DMS 273 (cell line): ENCODE results near the gene DNAJC4.
A peak's percentile ranks its signal among the peaks of the same experiment; 100 is the strongest.

Experiments
- DNase-seq: peaks from one replicate; lab custom pipeline; 2025; ENCODE audit not compliant: unreplicated experiment; lab: John Stamatoyannopoulos, UW

DNAJC4 gene

GRCh38 chr11:64230171-64230984 lies at the start of gene DNAJC4:
TSS of gene DNAJC4 (plus strand) at chr11:64230548. CDS start at chr11:64230855, 307 bp downstream.
- DNase-seq: peak; percentile 93

DNA sequence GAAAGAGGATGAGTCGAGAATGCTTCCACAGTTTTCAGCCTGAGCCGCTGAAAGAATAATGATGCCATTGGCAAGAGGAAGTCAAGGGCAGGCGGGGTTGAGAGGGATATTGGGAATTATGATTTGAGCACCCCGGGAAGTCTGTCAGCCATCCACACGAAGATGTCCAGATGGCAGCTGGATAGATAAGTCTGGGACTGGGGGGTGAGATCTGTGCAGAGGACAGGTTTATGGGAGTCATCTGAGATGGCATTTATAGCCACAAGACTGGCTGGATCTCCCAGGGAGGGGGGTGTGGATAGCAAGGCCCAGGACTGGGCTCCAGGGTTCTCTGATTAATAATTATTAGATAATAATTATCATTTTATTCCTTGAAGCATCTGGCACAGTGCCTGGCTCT lies 49.5 kb upstream of the DNAJC4 start:
- DNase-seq: peak; percentile 72

GRCh38 chr11:64181506-64182411 lies 48.6 kb upstream of the DNAJC4 start:
- peak; percentile 88 for DNase-seq

GRCh38 chr11:64183890-64184289 lies 46.5 kb upstream of the DNAJC4 start:
- no peak for DNase-seq

GRCh38 chr11:64185175-64185692 lies 45.1 kb upstream of the DNAJC4 start:
- peak; percentile 74 for DNase-seq

GRCh38 chr11:64185693-64186491 lies 44.5 kb upstream of the DNAJC4 start, which contains the start of gene STIP1:
TSS of gene STIP1 (plus strand) at chr11:64186171. CDS start at chr11:64186262, 91 bp downstream.
- peak; percentile 99 for DNase-seq

DNA sequence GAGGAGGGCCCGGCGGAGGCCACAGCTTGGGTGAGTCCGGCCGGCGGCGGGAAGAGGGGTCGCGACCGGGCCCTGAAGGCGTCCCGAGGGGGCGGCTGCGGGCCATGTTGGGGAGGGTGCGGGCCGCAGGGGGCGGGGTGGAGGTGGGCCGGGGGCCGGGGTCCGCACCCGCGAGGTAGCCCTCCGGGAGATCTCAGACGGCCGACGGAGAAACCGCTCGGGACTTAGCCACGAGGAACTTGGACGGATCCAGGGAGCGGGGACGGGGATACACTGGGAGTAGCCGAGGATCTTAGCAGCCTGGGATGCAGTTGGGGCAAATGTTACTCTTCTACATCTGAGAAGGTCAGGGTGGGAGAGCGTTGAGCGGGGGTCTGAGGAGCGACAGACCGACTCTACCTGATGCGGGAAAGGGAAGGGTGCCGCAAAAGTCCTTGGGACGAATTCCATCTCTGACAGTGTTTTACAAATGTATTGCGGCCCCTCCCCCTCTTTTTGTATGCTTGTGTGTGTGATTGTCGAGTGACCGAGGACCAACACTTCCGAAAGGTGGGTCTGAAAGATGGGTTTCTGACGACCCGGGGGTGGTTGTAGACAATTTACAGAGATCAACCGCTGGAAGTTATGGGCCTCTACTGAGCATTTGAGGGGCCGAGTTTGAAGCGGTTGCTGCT lies 43.7 kb upstream of the DNAJC4 start:
- DNase-seq: no peak

DNA sequence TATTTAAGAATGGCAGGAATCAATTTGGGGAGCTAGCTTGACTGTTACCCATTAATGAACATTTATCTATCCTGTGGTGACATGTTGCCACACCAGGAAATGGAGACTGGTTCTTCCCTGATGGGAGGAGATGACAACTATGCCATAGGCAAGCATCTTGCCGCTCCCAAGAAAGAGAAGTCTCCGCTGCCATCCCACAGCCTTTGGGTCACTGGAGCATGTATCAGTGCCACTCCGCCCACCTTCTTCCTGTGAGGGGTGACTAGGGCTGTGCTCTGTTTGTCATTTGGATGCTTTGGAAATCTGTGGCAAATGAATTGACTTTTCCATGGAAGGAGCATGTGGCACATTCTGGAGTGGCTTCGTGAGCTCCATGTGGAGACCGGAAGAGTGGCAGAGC lies 37.9 kb upstream of the DNAJC4 start:
- no peak for DNase-seq

GRCh38 chr11:64196626-64197025 lies 33.7 kb upstream of the DNAJC4 start:
- DNase-seq: no peak

DNA sequence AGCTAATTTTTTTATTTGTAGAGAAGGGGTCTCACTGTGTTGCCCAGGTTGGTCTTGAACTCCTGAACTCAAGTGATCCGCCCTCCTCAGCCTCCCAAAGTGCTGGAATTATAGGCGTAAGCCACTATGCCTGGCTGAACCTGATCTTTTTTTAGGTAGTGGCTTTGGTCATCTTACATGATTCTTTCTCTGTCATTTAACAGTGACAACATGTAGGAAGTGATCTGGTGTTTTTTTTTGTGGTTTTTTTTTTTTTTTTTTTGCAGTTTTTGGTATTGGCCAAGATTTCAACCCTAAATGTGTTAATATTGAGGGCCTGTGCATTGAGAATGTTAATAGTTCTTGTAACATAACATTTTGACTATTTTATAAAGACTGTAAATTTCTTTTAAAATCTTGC lies 31.8 kb upstream of the DNAJC4 start:
- no peak for DNase-seq

- DNase-seq: no peak
Observed at GRCh38 chr11:64201543-64201942, 28.8 kb upstream of the DNAJC4 start.

DNA sequence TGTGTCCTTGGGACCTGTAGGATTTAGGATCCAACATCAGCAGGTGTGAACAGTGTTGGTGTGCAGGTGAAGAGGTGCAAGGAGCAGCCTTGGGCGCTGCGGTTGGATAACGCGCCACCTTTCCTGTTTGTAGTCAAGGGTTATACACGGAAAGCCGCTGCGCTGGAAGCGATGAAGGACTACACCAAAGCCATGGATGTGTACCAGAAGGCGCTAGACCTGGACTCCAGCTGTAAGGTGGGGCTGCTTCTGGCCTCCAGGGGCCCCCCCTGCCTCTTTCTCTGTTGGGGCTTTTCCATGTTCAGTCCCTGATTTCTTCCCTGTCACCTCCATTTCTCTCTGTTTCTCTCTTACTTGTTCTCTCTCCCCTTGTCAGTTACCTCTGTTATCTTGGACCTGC lies 27.4 kb upstream of the DNAJC4 start:
- DNase-seq: no peak

- DNase-seq: no peak
Observed at GRCh38 chr11:64203421-64204079, 26.8 kb upstream of the DNAJC4 start.

- no peak for DNase-seq
Observed at GRCh38 chr11:64204080-64204440, 26.3 kb upstream of the DNAJC4 start.

DNA sequence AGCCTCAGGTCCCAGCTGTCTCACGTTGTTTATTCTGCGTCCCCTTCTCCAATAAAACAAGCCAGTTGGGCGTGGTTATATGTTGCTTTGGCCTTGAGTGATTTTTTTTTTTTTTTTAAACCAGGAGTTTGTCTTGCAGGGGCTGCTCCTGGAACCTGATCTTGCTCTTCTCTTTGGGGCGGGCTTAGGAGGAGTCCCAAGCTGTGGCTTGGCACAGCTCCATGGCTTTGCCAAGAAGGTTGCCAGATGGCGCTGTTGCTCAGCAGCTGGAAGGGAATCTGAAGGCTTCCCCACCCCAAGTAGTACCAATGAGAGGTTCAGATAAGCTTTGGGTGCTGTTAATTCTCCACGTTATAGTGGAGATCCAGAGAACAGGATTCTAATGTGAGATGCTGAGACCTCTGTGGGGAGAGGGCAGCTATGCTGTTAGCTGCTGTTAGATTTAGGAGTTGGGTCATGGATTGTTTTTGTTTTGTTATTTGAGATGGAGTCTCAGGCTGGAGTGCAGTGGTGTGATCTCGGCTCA lies 25.8 kb upstream of the DNAJC4 start:
- DNase-seq: peak; percentile 98

- DNase-seq: no peak
Observed at GRCh38 chr11:64206457-64207255, 23.7 kb upstream of the DNAJC4 start, which contains the start of gene FERMT3. TSS of gene FERMT3 (plus strand) at chr11:64206721. CDS start at chr11:64207365, 644 bp downstream.

DNA sequence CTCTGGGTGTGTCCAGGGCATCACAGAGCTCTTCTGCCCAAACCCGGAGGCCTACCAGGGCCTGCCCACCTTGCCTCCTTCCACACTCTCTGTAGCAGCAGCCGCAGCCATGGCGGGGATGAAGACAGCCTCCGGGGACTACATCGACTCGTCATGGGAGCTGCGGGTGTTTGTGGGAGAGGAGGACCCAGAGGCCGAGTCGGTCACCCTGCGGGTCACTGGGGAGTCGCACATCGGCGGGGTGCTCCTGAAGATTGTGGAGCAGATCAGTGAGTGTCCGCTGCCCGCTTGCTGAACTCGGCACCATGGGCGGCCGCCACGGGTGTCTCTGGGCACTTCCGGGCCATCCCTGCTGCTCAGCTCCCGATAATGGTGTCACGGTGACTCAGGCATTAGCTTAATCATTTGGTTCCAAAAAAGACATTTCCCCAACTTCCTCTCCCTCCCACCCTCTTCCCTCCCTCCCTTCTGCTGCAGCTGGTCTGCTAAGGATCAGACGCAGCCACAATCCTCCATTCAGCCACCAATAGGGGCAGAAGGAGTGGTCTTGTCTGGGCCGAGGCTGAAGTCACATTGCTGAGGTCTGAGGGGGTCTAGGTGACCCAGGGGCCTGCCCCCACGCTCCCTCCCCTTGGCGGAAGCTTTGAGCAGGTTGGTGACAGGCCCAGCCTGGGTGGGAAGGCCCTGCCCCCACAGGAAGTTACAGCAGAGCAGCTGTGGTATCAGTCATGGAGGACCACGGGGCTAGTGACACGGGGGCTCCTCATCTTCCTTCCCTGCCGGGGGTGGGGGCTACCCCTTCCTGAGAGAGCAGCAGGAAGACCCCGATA lies 22.9 kb upstream of the DNAJC4 start:
- DNase-seq: no peak
